Subcutaneous abdominal adipose tissue (tissue), 5 donors: ENCODE results near the gene CDKN2D.
A peak's percentile ranks its signal among the peaks of the same experiment; 100 is the strongest.
"Not testable (repeated sequence)": the region's sequence is repeated elsewhere in the genome, so short reads cannot be mapped to it uniquely, and the experiment has no call there.

Experiments used
- H3K27ac ChIP-seq: one replicate; pipeline ENCODE4 v1.7.0; 2013; ENCODE audit warnings: low read depth, mild to moderate bottlenecking, inconsistent platforms, low read length, moderate library complexity
- H3K27me3 ChIP-seq, 5 donors: one replicate each; pipeline ENCODE4 v1.7.0; 2013; ENCODE audit warnings: low read length in 5 of 5, inconsistent platforms in 1 of 5; ENCODE audit not compliant: control insufficient read depth in 5 of 5, insufficient read depth in 4 of 5
- H3K36me3 ChIP-seq, 5 donors: one replicate each; pipeline ENCODE4 v1.7.0; 2013; ENCODE audit warnings: low read length in 5 of 5; ENCODE audit not compliant: control insufficient read depth in 5 of 5, insufficient read depth in 5 of 5
- H3K4me1 ChIP-seq, 5 donors: one replicate each; pipeline ENCODE4 v1.7.0; 2013; ENCODE audit warnings: low read length in 5 of 5, mild to moderate bottlenecking in 3 of 5, moderate library complexity in 1 of 5; ENCODE audit not compliant: control insufficient read depth in 5 of 5, insufficient read depth in 5 of 5
- H3K4me3 ChIP-seq, 5 donors: one replicate each; pipeline ENCODE4 v1.7.0; 2013; ENCODE audit warnings: low read length in 5 of 5, low read depth in 1 of 5
- H3K9ac ChIP-seq, 5 donors: one replicate each; pipeline ENCODE4 v1.7.0; 2013; ENCODE audit warnings: low read length in 5 of 5, mild to moderate bottlenecking in 4 of 5, moderate library complexity in 3 of 5
- H3K9me3 ChIP-seq, 5 donors: one replicate each; pipeline ENCODE4 v1.7.0; 2013; ENCODE audit warnings: low read length in 5 of 5; ENCODE audit not compliant: control insufficient read depth in 5 of 5
- donor health status: healthy.
- donor health status: healthy.
- donor health status: healthy.
- donor health status: healthy.
- donor health status: healthy.

The CDKN2D gene

GRCh38 chr19:10526887-10527286, 41.9 kb downstream of the CDKN2D start:
- H3K4me1 ChIP-seq, H3K27me3 ChIP-seq, H3K9ac ChIP-seq, H3K9me3 ChIP-seq, H3K27ac ChIP-seq, H3K36me3 ChIP-seq, H3K4me3 ChIP-seq: not testable (repeated sequence)

GRCh38 chr19:10525636-10526035, 43.1 kb downstream of the CDKN2D start:
- peaks cover 0 to 6% (median 0%) of the 10 kb centered on the region in 5 donors for H3K27me3 ChIP-seq
- no peak overlapping the region for H3K9ac ChIP-seq
- no peak overlapping the region for H3K4me3 ChIP-seq
- no peak overlapping the region for H3K27ac ChIP-seq
- H3K36me3 ChIP-seq = no peaks in the 10 kb centered on the region
- H3K9me3 ChIP-seq = no peaks in the 10 kb centered on the region
- H3K4me1 ChIP-seq = no peaks in the 10 kb centered on the region

GRCh38 chr19:10523135-10523636, 45.6 kb downstream of the CDKN2D start:
- no peak overlapping the region for H3K27ac ChIP-seq
- no peak overlapping the region for H3K9ac ChIP-seq
- H3K36me3 ChIP-seq = no peaks in the 10 kb centered on the region

GRCh38 chr19:10521461-10522171, 47.2 kb downstream of the CDKN2D start:
- Histone ChIP-seq H3K4me1 (peaks cover 0 to 22% (median 20%) of the 10 kb centered on the region in 5 donors), H3K27ac (no peak overlapping the region), H3K36me3 (no peaks in the 10 kb centered on the region), H3K27me3 (peaks cover 17 to 37% (median 18%) of the 10 kb centered on the region in 5 donors), H3K9me3 (no peaks in the 10 kb centered on the region), H3K9ac (no peak overlapping the region), H3K4me3 (no peak overlapping the region)

More at GRCh38 chr19:10523135-10523636, 45.6 kb downstream of the CDKN2D start:
- Histone ChIP-seq H3K9me3 (no peaks in the 10 kb centered on the region), H3K27me3 (peaks cover 8 to 25% (median 15%) of the 10 kb centered on the region in 5 donors), H3K4me3 (no peak overlapping the region), H3K4me1 (peaks cover 0 to 9% (median 7%) of the 10 kb centered on the region in 5 donors)

GRCh38 chr19:10520652-10521318, 48.0 kb downstream of the CDKN2D start:
- no peaks in the 10 kb centered on the region for H3K9me3 ChIP-seq
- H3K4me3 ChIP-seq = no peak overlapping the region
- H3K27me3 ChIP-seq = peaks cover 17 to 43% (median 25%) of the 10 kb centered on the region in 5 donors
- peaks cover 0 to 22% (median 20%) of the 10 kb centered on the region in 5 donors for H3K4me1 ChIP-seq
- H3K27ac ChIP-seq = no peak overlapping the region
- H3K9ac ChIP-seq = no peak overlapping the region
- no peaks in the 10 kb centered on the region for H3K36me3 ChIP-seq

- H3K27ac ChIP-seq = no peak overlapping the region
- H3K4me3 ChIP-seq = no peak overlapping the region
- H3K27me3 ChIP-seq = peaks cover 23 to 57% (median 37%) of the 10 kb centered on the region in 5 donors
- H3K36me3 ChIP-seq = no peaks in the 10 kb centered on the region
- H3K9me3 ChIP-seq = no peaks in the 10 kb centered on the region
- H3K9ac ChIP-seq = no peak overlapping the region
- peaks cover 0 to 24% (median 20%) of the 10 kb centered on the region in 5 donors for H3K4me1 ChIP-seq
Observed at GRCh38 chr19:10519421-10519820, 49.4 kb downstream of the CDKN2D start.

GRCh38 chr19:10518444-10519361, 50.1 kb downstream of the CDKN2D start:
- Histone ChIP-seq H3K4me1 (peaks cover 0 to 31% (median 20%) of the 10 kb centered on the region in 5 donors), H3K36me3 (no peaks in the 10 kb centered on the region), H3K9me3 (no peaks in the 10 kb centered on the region), H3K27ac (no peak overlapping the region), H3K4me3 (peak overlapping the region in 1 of 5 donors; percentile 44), H3K27me3 (peaks cover 30 to 62% (median 44%) of the 10 kb centered on the region in 5 donors), H3K9ac (peak overlapping the region in 1 of 5 donors; percentile 37)

- Histone ChIP-seq H3K9ac (peak overlapping the region in 2 of 5 donors; percentile 30 to 37), H3K36me3 (no peaks in the 10 kb centered on the region), H3K4me1 (peaks cover 0 to 31% (median 20%) of the 10 kb centered on the region in 5 donors), H3K27me3 (peaks cover 36 to 70% (median 51%) of the 10 kb centered on the region in 5 donors), H3K9me3 (no peaks in the 10 kb centered on the region), H3K4me3 (peak overlapping the region in 4 of 5 donors; percentile 35 to 56 (median 42)), H3K27ac (no peak overlapping the region)
Observed at GRCh38 chr19:10517760-10518443, 50.9 kb downstream of the CDKN2D start.

- Histone ChIP-seq H3K36me3 (no peaks in the 10 kb centered on the region), H3K9me3 (no peaks in the 10 kb centered on the region), H3K4me3 (peak within 1 kb of the TSS in 4 of 5 donors; percentile 35 to 56 (median 42)), H3K4me1 (peaks cover 0 to 31% (median 20%) of the 10 kb centered on the region in 5 donors), H3K27ac (no peak within 1 kb of the TSS), H3K27me3 (peaks cover 36 to 71% (median 51%) of the 10 kb centered on the region in 5 donors), H3K9ac (peak within 1 kb of the TSS in 2 of 5 donors; percentile 30 to 37)
Observed at GRCh38 chr19:10517361-10517759, 51.4 kb downstream of the CDKN2D start, which contains the start of gene S1PR5. Gene S1PR5, minus strand, starts transcription at chr19:10517447. Its CDS starts 2,436 bp downstream, at chr19:10515011.
